Motor neuron (in vitro differentiated cells): Measurements from ENCODE around the gene RCN1. TPM values are rescaled to one million over a fixed set of nuclear protein-coding genes. Genes with fewer than 3 reads are reported as not detected.
"Not testable (repeated sequence)": the region's sequence is repeated elsewhere in the genome, so short reads cannot be mapped to it uniquely, and the experiment has no call there.

Experiments
- ATAC-seq, 8 experiments: fragments of 200-7000 bp; cut with Tn5 transposase; replicated peaks in 6 of 8; 2 replicates each; pipeline ENCODE4 v1.8.0; 2021; ENCODE audit warnings: mild to moderate bottlenecking in 8 of 8, moderate library complexity in 8 of 8
- H3K27ac ChIP-seq, 2 donors: fragments of 250-450 bp; sonication (Bioruptor Pico); 2 replicates each; pipeline ENCODE4 v1.9.0; 2021; ENCODE audit warnings: antibody characterized with exemption in 2 of 2, mild to moderate bottlenecking in 2 of 2, moderate library complexity in 1 of 2
- H3K4me1 ChIP-seq, 2 donors: fragments of 250-450 bp; sonication (Bioruptor Pico); replicated peaks in 1 of 2; 2 replicates each; pipeline ENCODE4 v1.6.1; 2021; ENCODE audit warnings: antibody characterized with exemption in 2 of 2, mild to moderate bottlenecking in 2 of 2, moderate library complexity in 1 of 2
- H3K4me3 ChIP-seq, 5 donors: fragments of 250-450 bp; sonication (Bioruptor Pico); 2 replicates each; pipeline ENCODE4 v1.9.0; 2021; ENCODE audit warnings: antibody characterized with exemption in 5 of 5, mild to moderate bottlenecking in 5 of 5, moderate library complexity in 4 of 5
- WGBS, 10 experiments: fragments of 450-650 bp; shearing (Covaris generic); methylation state at CpG; one replicate each; pipeline ENCODE4 v1.0.0; 2022; 5-methylcytosine and 5-hydroxymethylcytosine counted together
- in situ Hi-C, 9 experiments: fragments of 400-800 bp; cut with MboI; loops; one replicate each; pipeline ENCODE4 v1.15.0; 2021; ENCODE audit warnings: low sequenced_read_pairs in 9 of 9, low pct_unique_long_range_greater_than_20kb in 2 of 9; ENCODE audit not compliant: unreplicated experiment in 9 of 9
- total RNA-seq, 8 experiments: library from RNA; unstranded; fragments of 300-600 nt; gene quantifications; 2 replicates each; pipeline versions ENCODE4 v1.2.3 to v1.2.4, GENCODE V29; 2022

Gene RCN1
- total RNA-seq, 8 experiments from 2014 or later, result 104 to 271 (median 150) TPM

- peaks cover 6 to 35% of the 10 kb centered on the region in 2 donors for H3K4me1 ChIP-seq
- H3K27ac ChIP-seq, result peak overlapping the region in 1 of 2 donors; percentile 69
- WGBS, 10 experiments, result 62 to 100% (median 93%) methylated on average over 1 to 3 of the region's 3 CpGs; no CpG with 5 or more reads in 5 of the 10 experiments
- in situ Hi-C loops, result loop anchor here in 1 of 9 experiments (25.0 kb wide), 1 partner anchor 99 kb away; no protein-coding TSS in a partner anchor
- H3K4me3 ChIP-seq, result not testable (repeated sequence)
- ATAC-seq, result peak in 3 of 8 experiments; percentile 52 to 61 (median 55)
Measured at GRCh38 chr11:32063031-32063430, 27.8 kb upstream of the RCN1 start.

GRCh38 chr11:32065865-32066629 is 24.8 kb upstream of the RCN1 start:
- in situ Hi-C loops, result loop anchor here in 1 of 9 experiments (25.0 kb wide), 1 partner anchor 96 kb away; no protein-coding TSS in a partner anchor
- no peak overlapping the region for H3K27ac ChIP-seq
- no peak overlapping the region for H3K4me3 ChIP-seq
- WGBS, 10 experiments, result 60 to 99% (median 90%) methylated on average over 1 to 8 of the region's 8 CpGs; no CpG with 5 or more reads in 2 of the 10 experiments
- H3K4me1 ChIP-seq, result peaks cover 4 to 27% of the 10 kb centered on the region in 2 donors
- ATAC-seq, result no peak

GRCh38 chr11:32068134-32068870 is 22.6 kb upstream of the RCN1 start:
- no peak for ATAC-seq
- Histone ChIP-seq H3K27ac (no peak overlapping the region), H3K4me3 (no peak overlapping the region), H3K4me1 (peaks cover 13 to 27% of the 10 kb centered on the region in 2 donors)
- WGBS, 10 experiments, result 30 to 100% (median 91%) methylated on average over 2 to 10 of the region's 13 CpGs; no CpG with 5 or more reads in 1 of the 10 experiments
- in situ Hi-C loops, result loop anchor here in 1 of 9 experiments (25.0 kb wide), 1 partner anchor 94 kb away; no protein-coding TSS in a partner anchor

GRCh38 chr11:32069361-32070058 is 21.4 kb upstream of the RCN1 start:
- Histone ChIP-seq H3K4me1 (peaks cover 22 to 28% of the 10 kb centered on the region in 2 donors), H3K27ac (no peak overlapping the region), H3K4me3 (no peak overlapping the region)
- 45 to 95% (median 82%) methylated on average over 1 to 6 of the region's 6 CpGs for WGBS, 10 experiments
- in situ Hi-C loops, result loop anchor here in 1 of 9 experiments (25.0 kb wide), 1 partner anchor 93 kb away; no protein-coding TSS in a partner anchor
- no peak for ATAC-seq

- no peak for ATAC-seq
- no peak overlapping the region for H3K4me3 ChIP-seq
- WGBS, 10 experiments, result 57 to 100% (median 100%) methylated on average over 1 to 5 of the region's 5 CpGs; no CpG with 5 or more reads in 1 of the 10 experiments
- peaks cover 22 to 28% of the 10 kb centered on the region in 2 donors for H3K4me1 ChIP-seq
- in situ Hi-C loops, result loop anchor here in 1 of 9 experiments (25.0 kb wide), 1 partner anchor 92 kb away; no protein-coding TSS in a partner anchor
- H3K27ac ChIP-seq, result no peak overlapping the region
Measured at GRCh38 chr11:32070692-32071091, 20.2 kb upstream of the RCN1 start.

- in situ Hi-C loops, result loop anchor here in 1 of 9 experiments (25.0 kb wide), 1 partner anchor 90 kb away; no protein-coding TSS in a partner anchor
- WGBS, 10 experiments, result 0 to 78% (median 60%) methylated on average over 1 to 4 of the region's 4 CpGs; no CpG with 5 or more reads in 3 of the 10 experiments
- peaks cover 22 to 28% of the 10 kb centered on the region in 2 donors for H3K4me1 ChIP-seq
- no peak overlapping the region for H3K4me3 ChIP-seq
- no peak overlapping the region for H3K27ac ChIP-seq
- ATAC-seq, result peak in 4 of 8 experiments; percentile 18 to 76 (median 72)
Measured at GRCh38 chr11:32071811-32072210, 19.1 kb upstream of the RCN1 start.

- Histone ChIP-seq H3K4me1 (peaks cover 18 to 23% of the 10 kb centered on the region in 2 donors), H3K4me3 (no peak overlapping the region), H3K27ac (no peak overlapping the region)
- 17 to 60% (median 39%) methylated on average over 1 to 5 of the region's 12 CpGs; no CpG with 5 or more reads in 1 of the 10 experiments for WGBS, 10 experiments
- ATAC-seq, result peak in 6 of 8 experiments; percentile 36 to 100 (median 99)
- in situ Hi-C loops, result loop anchor here in 1 of 9 experiments (25.0 kb wide), 1 partner anchor 89 kb away; no protein-coding TSS in a partner anchor
Measured at GRCh38 chr11:32072872-32073643, 17.8 kb upstream of the RCN1 start.

- Histone ChIP-seq H3K4me3 (no peak overlapping the region), H3K27ac (no peak overlapping the region), H3K4me1 (peaks cover 18 to 23% of the 10 kb centered on the region in 2 donors)
- 80 to 100% (median 86%) methylated on average over 1 of the region's 1 CpG; no CpG with 5 or more reads in 3 of the 10 experiments for WGBS, 10 experiments
- ATAC-seq, result no peak
- in situ Hi-C loops, result loop anchor here in 1 of 9 experiments (25.0 kb wide), 1 partner anchor 89 kb away; no protein-coding TSS in a partner anchor
Measured at GRCh38 chr11:32073644-32074026, 17.2 kb upstream of the RCN1 start.

- in situ Hi-C loops, result no loop called here
- Histone ChIP-seq H3K27ac (no peak overlapping the region), H3K4me1 (peaks cover 9 to 16% of the 10 kb centered on the region in 2 donors), H3K4me3 (no peak overlapping the region)
- 69 to 100% (median 85%) methylated on average over 1 to 4 of the region's 4 CpGs; no CpG with 5 or more reads in 2 of the 10 experiments for WGBS, 10 experiments
- ATAC-seq, result no peak
Measured at GRCh38 chr11:32079553-32079952, 11.3 kb upstream of the RCN1 start.

- ATAC-seq, result no peak
- peaks cover 9 to 16% of the 10 kb centered on the region in 2 donors for H3K4me1 ChIP-seq
- H3K4me3 ChIP-seq, result no peak overlapping the region
- in situ Hi-C loops, result no loop called here
- H3K27ac ChIP-seq, result no peak overlapping the region
- WGBS, 10 experiments, result 82 to 100% (median 86%) methylated on average over 1 to 2 of the region's 2 CpGs; no CpG with 5 or more reads in 1 of the 10 experiments
Measured at GRCh38 chr11:32080361-32080980, 10.4 kb upstream of the RCN1 start.

GRCh38 chr11:32081129-32081641 is 9.7 kb upstream of the RCN1 start:
- in situ Hi-C loops, result no loop called here
- Histone ChIP-seq H3K27ac (no peak overlapping the region), H3K4me1 (peaks cover 9 to 16% of the 10 kb centered on the region in 2 donors), H3K4me3 (no peak overlapping the region)
- peak in 7 of 8 experiments; percentile 91 to 99 (median 95) for ATAC-seq
- WGBS, 10 experiments, result 0 to 100% (median 88%) methylated on average over 1 to 2 of the region's 3 CpGs; no CpG with 5 or more reads in 4 of the 10 experiments
